DOHH2 (cell line): ENCODE measurements around the gene NGDN.

ENCODE experiments used
- H3F3A ChIP-seq: fragments of 200-600 bp; sonication (generic), shearing (Covaris generic); 2 replicates; pipeline ENCODE4 v1.6.0; 2016; ENCODE audit warnings: antibody characterized with exemption, mild to moderate bottlenecking; ENCODE audit not compliant: control insufficient read depth, insufficient read depth
- H3K27ac ChIP-seq: fragments of 200-600 bp; sonication (generic); 2 replicates; pipeline ENCODE4 v1.5.1; 2014; ENCODE audit warnings: low read depth, mild to moderate bottlenecking, low read length, moderate library complexity
- H3K27me3 ChIP-seq: fragments of 200-600 bp; sonication (generic); 2 replicates; pipeline ENCODE4 v1.6.1; 2014; ENCODE audit warnings: mild to moderate bottlenecking, low read length, mixed read lengths; ENCODE audit not compliant: control insufficient read depth
- H3K36me3 ChIP-seq: fragments of 200-600 bp; sonication (generic); 2 replicates; pipeline ENCODE4 v1.6.1; 2014; ENCODE audit warnings: mild to moderate bottlenecking, low read length, moderate library complexity, mixed read lengths; ENCODE audit not compliant: control insufficient read depth
- H3K4me1 ChIP-seq: fragments of 200-600 bp; sonication (generic); 2 replicates; pipeline ENCODE4 v1.6.1; 2014; ENCODE audit warnings: mild to moderate bottlenecking, low read length, mixed read lengths; ENCODE audit not compliant: control insufficient read depth
- H3K4me2 ChIP-seq: fragments of 200-600 bp; sonication (generic); 2 replicates; pipeline ENCODE4 v1.6.0; 2014; ENCODE audit warnings: mild to moderate bottlenecking, low read length, moderate library complexity
- H3K4me3 ChIP-seq: fragments of 200-600 bp; sonication (generic); 2 replicates; pipeline ENCODE4 v1.5.1; 2014; ENCODE audit warnings: mild to moderate bottlenecking, low read length, mixed read lengths
- H3K79me2 ChIP-seq: fragments of 200-600 bp; sonication (generic); 2 replicates; pipeline ENCODE4 v1.6.1; 2014; ENCODE audit warnings: mild to moderate bottlenecking, low read length, mixed read lengths; ENCODE audit not compliant: control insufficient read depth
- H3K9me2 ChIP-seq: fragments of 200-600 bp; sonication (generic); replicated peaks from 2 replicates; pipeline ENCODE4 v1.6.1; 2014; ENCODE audit warnings: mild to moderate bottlenecking, low read length, mixed read lengths; ENCODE audit not compliant: control insufficient read depth
- H3K9me3 ChIP-seq: fragments of 200-600 bp; sonication (generic); 2 replicates; pipeline ENCODE4 v1.6.1; 2014; ENCODE audit warnings: antibody characterized with exemption, low read length, mixed read lengths; ENCODE audit not compliant: control insufficient read depth, insufficient read depth
- H4K20me1 ChIP-seq: fragments of 200-600 bp; sonication (generic); 2 replicates; pipeline ENCODE4 v1.6.0; 2014; ENCODE audit warnings: low read depth, mild to moderate bottlenecking, antibody characterized with exemption, low read length, moderate library complexity; ENCODE audit not compliant: control insufficient read depth, insufficient read depth
- CTCF ChIP-seq: fragments of 200-600 bp; sonication (generic); IDR thresholded peaks from one replicate; pipeline ENCODE4 v1.5.1; 2014; ENCODE audit warnings: antibody characterized with exemption, mild to moderate bottlenecking, low read depth, low read length; ENCODE audit not compliant: poor library complexity, severe bottlenecking
- EZH2phosphoT487 ChIP-seq: fragments of 200-600 bp; sonication (generic); IDR thresholded peaks from 2 replicates; pipeline ENCODE4 v1.6.1; 2017; ENCODE audit warnings: borderline replicate concordance, mild to moderate bottlenecking, antibody characterized with exemption, low read length, moderate library complexity, mixed read lengths

NGDN gene

DNA sequence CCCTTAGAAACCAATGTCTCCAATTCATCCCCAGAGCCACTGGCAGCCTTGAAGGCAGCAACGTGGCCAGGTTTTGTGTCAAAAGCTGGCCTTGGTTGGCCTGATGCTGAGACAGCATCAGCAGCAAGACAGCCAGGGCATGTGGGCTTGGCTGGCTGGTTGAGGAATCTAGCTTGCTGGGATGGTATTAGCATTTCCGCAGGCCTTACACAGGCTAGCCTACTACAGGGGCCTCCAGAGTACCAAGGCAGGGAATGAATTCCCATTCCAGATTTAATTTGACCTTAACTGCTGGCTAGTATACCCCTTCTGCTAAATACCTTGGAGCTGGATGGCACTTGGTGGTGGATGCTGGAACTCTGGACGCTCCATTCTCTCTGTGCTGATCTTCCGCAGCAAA lies 15.8 kb downstream of the NGDN start:
- no peak overlapping the region for H3K4me3 ChIP-seq
- no peak overlapping the region for H3K27ac ChIP-seq
- H3K36me3 ChIP-seq = no peaks in the 10 kb centered on the region
- H3K4me2 ChIP-seq = no peak overlapping the region
- H3K9me3 ChIP-seq = no peaks in the 10 kb centered on the region
- H3K9me2 ChIP-seq = no peaks in the 10 kb centered on the region
- no peaks in the 10 kb centered on the region for H4K20me1 ChIP-seq
- no peaks in the 10 kb centered on the region for H3K27me3 ChIP-seq
- no peaks in the 10 kb centered on the region for H3K79me2 ChIP-seq
- H3F3A ChIP-seq = no peaks in the 10 kb centered on the region
- no peak for TF ChIP-seq EZH2phosphoT487
- no peak for TF ChIP-seq CTCF
- no peaks in the 10 kb centered on the region for H3K4me1 ChIP-seq

DNA sequence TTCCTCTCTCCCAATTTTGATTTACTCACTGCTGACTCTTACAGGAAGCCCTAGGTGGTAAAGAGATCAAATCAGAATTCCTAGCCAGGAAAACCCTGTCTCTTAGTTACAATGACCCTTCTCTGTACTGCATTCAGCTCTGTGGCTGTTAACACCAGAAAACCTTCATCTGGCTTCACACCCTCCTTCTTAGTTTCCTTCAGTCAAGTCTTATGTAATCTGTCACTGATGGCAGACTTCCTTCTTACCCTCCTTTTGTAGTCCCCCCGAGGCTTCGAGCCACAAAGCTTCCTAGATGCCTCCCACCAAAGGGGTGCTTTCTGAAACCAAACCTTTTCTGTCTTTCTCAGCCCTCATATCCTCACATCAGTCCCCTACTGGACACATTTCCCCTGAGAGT lies 16.5 kb downstream of the NGDN start:
- no peaks in the 10 kb centered on the region for H3F3A ChIP-seq
- no peaks in the 10 kb centered on the region for H3K36me3 ChIP-seq
- H3K9me3 ChIP-seq = no peaks in the 10 kb centered on the region
- no peak overlapping the region for H3K27ac ChIP-seq
- H3K9me2 ChIP-seq = no peaks in the 10 kb centered on the region
- H3K79me2 ChIP-seq = no peaks in the 10 kb centered on the region
- no peaks in the 10 kb centered on the region for H4K20me1 ChIP-seq
- no peak overlapping the region for H3K4me3 ChIP-seq
- H3K27me3 ChIP-seq = no peaks in the 10 kb centered on the region
- TF ChIP-seq EZH2phosphoT487 (no peak), CTCF (no peak)
- H3K4me2 ChIP-seq = no peak overlapping the region
- H3K4me1 ChIP-seq = no peaks in the 10 kb centered on the region

DNA sequence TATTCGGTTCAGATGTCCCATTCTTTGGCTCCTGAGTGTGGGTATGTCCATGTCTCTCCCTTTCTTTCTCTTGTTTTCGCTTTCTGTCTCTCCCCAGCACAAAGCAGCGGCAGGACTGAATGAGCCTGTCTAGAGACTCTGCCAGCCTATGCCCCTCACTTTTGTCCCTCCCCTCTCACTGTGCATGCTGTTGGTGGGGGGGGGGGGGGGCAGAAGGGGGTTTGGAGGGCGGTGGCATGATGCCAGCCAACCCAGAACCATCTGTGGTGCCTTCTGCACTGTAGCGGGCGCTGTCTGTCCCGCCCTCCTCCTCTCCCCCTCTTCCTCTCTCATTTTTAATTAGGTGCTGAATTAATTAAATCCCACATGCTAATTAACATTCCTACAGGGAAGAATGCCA lies 17.7 kb downstream of the NGDN start:
- Histone ChIP-seq H3K9me2 (no peaks in the 10 kb centered on the region), H3F3A (no peaks in the 10 kb centered on the region), H3K36me3 (no peaks in the 10 kb centered on the region), H3K4me3 (no peak overlapping the region), H3K79me2 (no peaks in the 10 kb centered on the region), H3K9me3 (no peaks in the 10 kb centered on the region), H3K4me2 (no peak overlapping the region), H3K4me1 (no peaks in the 10 kb centered on the region), H3K27ac (no peak overlapping the region), H4K20me1 (no peaks in the 10 kb centered on the region), H3K27me3 (no peaks in the 10 kb centered on the region)
- TF ChIP-seq EZH2phosphoT487 (no peak), CTCF (no peak)
